T47D (cell line): ENCODE data around the gene TOX2.
A peak's percentile ranks its signal among the peaks of the same experiment; 100 is the strongest.
"Not testable (repeated sequence)": the region's sequence is repeated elsewhere in the genome, so short reads cannot be mapped to it uniquely, and the experiment has no call there.

Experiments used
- DNase-seq, 2 experiments: peaks; one replicate each; pipeline versions ENCODE4 v3.0.0 to v3.0.0-alpha.2; 2011 to 2012; ENCODE audit warnings: low read depth in 1 of 2, low spot score in 1 of 2
- JUND ChIP-seq: IDR thresholded peaks from 2 replicates; pipeline ENCODE4 v1.6.1; 2012; ENCODE audit warnings: low read depth
- in situ Hi-C: cut with HindIII; loops from 2 replicates; pipeline ENCODE4 v1.10.0; 2016; ENCODE audit warnings: low sequenced_read_pairs, low pct_unique_long_range_greater_than_20kb

The TOX2 gene

GRCh38 chr20:44039741-44040140, 125.1 kb downstream of the TOX2 start:
- DNase-seq, result no peak
- TF ChIP-seq JUND, result no peak
- in situ Hi-C loops, result no loop called here

GRCh38 chr20:44040202-44040915, 125.7 kb downstream of the TOX2 start:
- in situ Hi-C loops, result no loop called here
- DNase-seq, result no peak
- no peak for TF ChIP-seq JUND

GRCh38 chr20:44041001-44041400, 126.3 kb downstream of the TOX2 start:
- in situ Hi-C loops, result no loop called here
- no peak for TF ChIP-seq JUND

GRCh38 chr20:44044712-44045111, 130.1 kb downstream of the TOX2 start:
- in situ Hi-C loops, DNase-seq: not testable (repeated sequence)

More at GRCh38 chr20:44041001-44041400, 126.3 kb downstream of the TOX2 start:
- no peak for DNase-seq

GRCh38 chr20:44050327-44050726, 135.7 kb downstream of the TOX2 start:
- in situ Hi-C loops, result no loop called here
- DNase-seq, result no peak
- no peak for TF ChIP-seq JUND

GRCh38 chr20:44050925-44051660, 136.4 kb downstream of the TOX2 start:
- DNase-seq, result no peak
- in situ Hi-C loops, result no loop called here

GRCh38 chr20:44051661-44052000, 137.0 kb downstream of the TOX2 start:
- no peak for DNase-seq

More at GRCh38 chr20:44050925-44051660, 136.4 kb downstream of the TOX2 start:
- TF ChIP-seq JUND, result no peak

GRCh38 chr20:44052166-44052565, 137.5 kb downstream of the TOX2 start:
- no peak for TF ChIP-seq JUND
- DNase-seq, result no peak
- in situ Hi-C loops, result no loop called here

More at GRCh38 chr20:44051661-44052000, 137.0 kb downstream of the TOX2 start:
- in situ Hi-C loops, result no loop called here
- no peak for TF ChIP-seq JUND

- no peak for TF ChIP-seq JUND
- no peak for DNase-seq
- in situ Hi-C loops, result no loop called here
Observed at GRCh38 chr20:44053046-44053445, 138.4 kb downstream of the TOX2 start.

- in situ Hi-C loops, result no loop called here
- no peak for DNase-seq
- no peak for TF ChIP-seq JUND
Observed at GRCh38 chr20:44054118-44054517, 139.5 kb downstream of the TOX2 start.

GRCh38 chr20:44054849-44055248, 140.2 kb downstream of the TOX2 start:
- no peak for DNase-seq
- in situ Hi-C loops, result no loop called here
- TF ChIP-seq JUND, result no peak

GRCh38 chr20:44056010-44056698, 141.5 kb downstream of the TOX2 start:
- DNase-seq, result peak; percentile 59 to 74
- TF ChIP-seq JUND, result no peak
- in situ Hi-C loops, result no loop called here
